CD4-positive, alpha-beta memory T cell (primary cell): ENCODE data around the gene TUT1. TPM values are rescaled to one million over a fixed set of nuclear protein-coding genes. Genes with fewer than 3 reads are reported as not detected.

Experiments used
- CTCF ChIA-PET: fragments of 350-600 bp; sonication (Branson Sonifier 250); formaldehyde crosslinking; loops from one replicate; lab custom pipeline; 2021; ENCODE audit warnings: inconsistent platforms; ENCODE audit not compliant: partially characterized antibody; lab: Charles Lee
- POLR2A ChIA-PET: fragments of 350-600 bp; sonication (Branson Sonifier 250); formaldehyde crosslinking; loops from one replicate; lab custom pipeline; 2021; ENCODE audit not compliant: partially characterized antibody; lab: Charles Lee
- DNase-seq, 5 donors: peaks; one replicate each; pipeline versions ENCODE4 v3.0.0 to v3.0.0-alpha.2; 2020 to 2022; ENCODE audit warnings: mixed read lengths in 1 of 5
- H3K27ac ChIP-seq: one replicate; pipeline ENCODE4 v1.7.0; 2013; ENCODE audit warnings: low read depth, low read length
- H3K27me3 ChIP-seq: 2 replicates; pipeline ENCODE4 v1.7.0; 2013; ENCODE audit warnings: mild to moderate bottlenecking, low read length, moderate library complexity; ENCODE audit not compliant: insufficient read depth
- H3K36me3 ChIP-seq: 2 replicates; pipeline ENCODE4 v1.7.0; 2013; ENCODE audit warnings: mild to moderate bottlenecking, low read length, moderate library complexity; ENCODE audit not compliant: insufficient read depth
- H3K4me1 ChIP-seq: 2 replicates; pipeline ENCODE4 v1.7.0; 2013; ENCODE audit warnings: mild to moderate bottlenecking, low read length, moderate library complexity; ENCODE audit not compliant: insufficient read depth
- H3K4me3 ChIP-seq, 2 donors: one replicate each; pipeline ENCODE4 v1.7.0; 2013; ENCODE audit warnings: low read length in 2 of 2, mild to moderate bottlenecking in 1 of 2
- H3K9me3 ChIP-seq, 2 donors: one replicate each; pipeline ENCODE4 v1.7.0; 2013; ENCODE audit warnings: low read length in 2 of 2, control low read depth in 1 of 2; ENCODE audit not compliant: control insufficient read depth in 1 of 2
- H3K27ac Mint-ChIP-seq, 7 donors: one replicate each; pipeline ENCODE4 v1.8.0; 2020 to 2021; ENCODE audit warnings: mixed read lengths in 7 of 7, mild to moderate bottlenecking in 6 of 7, inconsistent platforms in 3 of 7, moderate library complexity in 3 of 7
- H3K27me3 Mint-ChIP-seq, 2 donors: one replicate each; pipeline ENCODE4 v1.8.0; 2020 to 2021; ENCODE audit warnings: mixed read lengths in 2 of 2
- H3K36me3 Mint-ChIP-seq, 2 donors: one replicate each; pipeline ENCODE4 v1.8.0; 2020 to 2021; ENCODE audit warnings: mixed read lengths in 2 of 2, inconsistent platforms in 1 of 2, mild to moderate bottlenecking in 1 of 2
- H3K4me1 Mint-ChIP-seq, 4 donors: one replicate each; pipeline ENCODE4 v1.8.0; 2020 to 2021; ENCODE audit warnings: mixed read lengths in 4 of 4, mild to moderate bottlenecking in 1 of 4
- H3K4me3 Mint-ChIP-seq, 8 donors: one replicate each; pipeline ENCODE4 v1.8.0; 2020 to 2021; ENCODE audit warnings: mixed read lengths in 8 of 8, mild to moderate bottlenecking in 7 of 8, moderate library complexity in 6 of 8, inconsistent platforms in 3 of 8
- H3K9me3 Mint-ChIP-seq, 8 donors: one replicate each; pipeline ENCODE4 v1.8.0; 2020 to 2021; ENCODE audit warnings: mixed read lengths in 8 of 8, mild to moderate bottlenecking in 5 of 8, inconsistent platforms in 3 of 8, moderate library complexity in 1 of 8
- intact Hi-C: fragments of 100-400 bp; cut with micrococcal nuclease; formaldehyde crosslinking; loops from one replicate; pipeline ENCODE4 v1.15.1; 2023
- polyA plus RNA-seq, 2 donors: library from polyadenylated mRNA; unstranded; fragments of 300-500 nt; fragmentation: Illumina TruSeq; gene quantifications; one replicate each; pipeline ENCODE4 v1.2.3, GENCODE V29; 2021
- total RNA-seq, 2 experiments: library from RNA; stranded (reverse); gene quantifications; one replicate each; pipeline ENCODE4 v1.2.3, GENCODE V29; 2021

Gene TUT1
- total and polyA plus RNA-seq, 4 experiments from 2014 or later: 14.6 to 38.1 (median 28.7) TPM

DNA sequence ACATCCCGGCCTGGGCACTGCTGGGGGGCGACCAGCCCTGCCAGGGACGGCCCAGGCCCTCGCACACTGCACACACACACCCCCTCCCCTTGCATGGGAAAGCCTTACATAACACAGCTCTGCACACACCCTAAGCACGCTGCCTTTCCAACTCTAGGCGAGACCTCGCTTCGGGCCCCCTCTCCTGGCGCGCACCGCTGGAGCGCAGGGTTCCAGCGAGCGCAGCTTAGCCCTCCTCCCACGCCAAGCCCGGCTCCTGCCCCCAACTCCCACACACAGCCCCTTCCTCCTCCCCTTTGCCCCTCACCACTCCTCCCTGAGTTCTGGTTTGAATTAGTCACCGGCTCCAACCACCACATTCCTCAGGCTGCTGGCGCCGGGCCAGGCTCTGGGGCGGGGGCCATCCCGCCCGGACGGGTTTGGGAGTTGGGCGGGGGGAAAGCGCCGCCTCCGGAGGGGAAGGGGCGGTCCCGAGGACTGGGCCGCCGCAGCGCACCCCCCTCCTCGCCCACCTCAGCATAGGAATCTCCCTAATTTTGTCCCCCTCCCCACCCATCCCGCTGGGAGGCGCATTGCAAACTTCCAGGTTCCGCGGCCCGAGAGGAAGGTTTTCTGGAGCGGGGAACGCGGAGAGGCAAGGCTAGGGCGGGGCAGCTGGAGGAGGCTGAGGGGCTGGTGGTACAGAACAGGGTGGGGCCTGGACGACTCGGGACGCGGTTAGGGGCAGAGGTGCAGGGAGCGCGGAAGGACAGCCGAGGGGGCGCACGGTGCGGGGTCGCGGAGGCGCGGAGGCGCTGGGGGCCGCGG, 45.7 kb downstream of the TUT1 start:
- POLR2A ChIA-PET: interaction anchor here (0.6 to 16.0 kb wide), 12 partner anchors 10 to 1661 kb away, joined by 3 to 751 read pairs (median 4); partner anchors contain the start of genes EEF1G, FERMT3, LBHD1 and TUT1
- intact Hi-C loops: loop anchor here (1.0 kb wide), 1 partner anchor 11 kb away; no protein-coding TSS in a partner anchor
- H3K27me3 Mint-ChIP-seq: no peaks in the 10 kb centered on the region
- peaks cover 10 to 49% of the 10 kb centered on the region in 2 donors for H3K36me3 Mint-ChIP-seq
- no peaks in the 10 kb centered on the region for H3K36me3 ChIP-seq
- peak overlapping the region; percentile 91 to 94 for H3K4me3 ChIP-seq
- H3K9me3 Mint-ChIP-seq: no peaks in the 10 kb centered on the region
- H3K27me3 ChIP-seq: no peaks in the 10 kb centered on the region
- peaks cover 43 to 85% (median 60%) of the 10 kb centered on the region in 4 donors for H3K4me1 Mint-ChIP-seq
- DNase-seq: peak; percentile 53 to 82 (median 54)
- peak overlapping the region; percentile 97 to 99 (median 98) for H3K27ac Mint-ChIP-seq
- no peaks in the 10 kb centered on the region for H3K9me3 ChIP-seq
- H3K27ac ChIP-seq: peak overlapping the region; percentile 97
- CTCF ChIA-PET: interaction anchor here (5.1 to 13.4 kb wide), 3 partner anchors 10 to 121 kb away, joined by 24 to 450 read pairs (median 151); no protein-coding TSS in a partner anchor
- H3K4me3 Mint-ChIP-seq: peak overlapping the region; percentile 97 to 99 (median 98)
- H3K4me1 ChIP-seq: peaks cover 70% of the 10 kb centered on the region

DNA sequence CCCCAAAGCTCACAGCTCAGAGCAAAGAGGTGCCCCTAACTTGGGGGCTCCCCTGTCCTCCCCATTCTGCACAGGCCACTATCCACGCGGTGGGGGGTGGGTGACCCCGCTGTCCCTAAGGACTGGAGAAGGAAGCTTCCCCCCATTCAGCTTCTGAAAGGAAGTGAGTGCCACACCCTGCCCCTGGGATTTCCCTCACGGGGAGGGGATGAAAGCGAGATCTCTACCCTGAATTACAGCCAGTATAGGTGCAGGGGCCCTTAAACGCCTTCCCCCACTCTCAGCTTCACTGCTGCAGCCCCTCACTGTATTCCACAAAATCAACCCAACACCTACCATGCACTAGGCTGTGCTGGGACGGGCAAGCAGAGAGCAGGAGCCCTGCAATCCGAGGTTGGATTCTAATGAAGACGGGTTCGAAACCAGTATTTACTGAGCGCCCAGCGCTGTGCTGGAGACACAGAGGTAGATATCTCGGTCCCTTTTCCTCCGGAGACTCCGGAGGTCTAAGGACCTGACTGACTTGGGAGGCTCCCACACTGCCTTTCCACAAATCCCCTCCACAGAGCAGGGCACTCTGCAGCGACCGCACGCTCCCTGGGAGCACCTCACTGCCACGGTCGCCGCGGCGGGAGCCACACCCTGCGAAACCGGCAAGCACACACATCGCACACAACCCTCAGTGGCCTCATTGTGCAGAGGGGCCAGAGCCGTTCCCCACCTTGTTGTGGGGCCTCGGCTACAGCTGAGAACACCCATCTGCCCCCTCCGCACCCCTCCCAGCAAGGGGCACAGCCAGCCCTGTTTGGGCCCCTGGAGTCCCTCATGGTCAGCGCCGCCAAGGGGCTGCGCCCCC, 46.5 kb downstream of the TUT1 start:
- H3K9me3 ChIP-seq: no peaks in the 10 kb centered on the region
- peak overlapping the region; percentile 97 to 99 (median 98) for H3K4me3 Mint-ChIP-seq
- H3K36me3 Mint-ChIP-seq: peaks cover 10 to 49% of the 10 kb centered on the region in 2 donors
- no peaks in the 10 kb centered on the region for H3K36me3 ChIP-seq
- intact Hi-C loops: no loop called here
- peak overlapping the region; percentile 97 to 99 (median 98) for H3K27ac Mint-ChIP-seq
- no peaks in the 10 kb centered on the region for H3K27me3 ChIP-seq
- no peaks in the 10 kb centered on the region for H3K9me3 Mint-ChIP-seq
- no peaks in the 10 kb centered on the region for H3K27me3 Mint-ChIP-seq
- peak in 3 of 5 donors; percentile 45 to 68 (median 54) for DNase-seq
- H3K27ac ChIP-seq: peak overlapping the region; percentile 97
- H3K4me3 ChIP-seq: peak overlapping the region; percentile 91 to 94
- H3K4me1 Mint-ChIP-seq: peaks cover 43 to 85% (median 59%) of the 10 kb centered on the region in 4 donors
- peaks cover 70% of the 10 kb centered on the region for H3K4me1 ChIP-seq
- ChIA-PET POLR2A (interaction anchor here (0.6 to 16.0 kb wide), 18 partner anchors 11 to 1662 kb away, joined by 3 to 751 read pairs (median 5); partner anchors contain the start of genes C11orf98, CSKMT, EEF1G and EML3), CTCF (interaction anchor here (0.7 to 13.4 kb wide), 11 partner anchors 11 to 149 kb away, joined by 3 to 450 read pairs (median 4); partner anchors contain the start of gene EEF1G)

DNA sequence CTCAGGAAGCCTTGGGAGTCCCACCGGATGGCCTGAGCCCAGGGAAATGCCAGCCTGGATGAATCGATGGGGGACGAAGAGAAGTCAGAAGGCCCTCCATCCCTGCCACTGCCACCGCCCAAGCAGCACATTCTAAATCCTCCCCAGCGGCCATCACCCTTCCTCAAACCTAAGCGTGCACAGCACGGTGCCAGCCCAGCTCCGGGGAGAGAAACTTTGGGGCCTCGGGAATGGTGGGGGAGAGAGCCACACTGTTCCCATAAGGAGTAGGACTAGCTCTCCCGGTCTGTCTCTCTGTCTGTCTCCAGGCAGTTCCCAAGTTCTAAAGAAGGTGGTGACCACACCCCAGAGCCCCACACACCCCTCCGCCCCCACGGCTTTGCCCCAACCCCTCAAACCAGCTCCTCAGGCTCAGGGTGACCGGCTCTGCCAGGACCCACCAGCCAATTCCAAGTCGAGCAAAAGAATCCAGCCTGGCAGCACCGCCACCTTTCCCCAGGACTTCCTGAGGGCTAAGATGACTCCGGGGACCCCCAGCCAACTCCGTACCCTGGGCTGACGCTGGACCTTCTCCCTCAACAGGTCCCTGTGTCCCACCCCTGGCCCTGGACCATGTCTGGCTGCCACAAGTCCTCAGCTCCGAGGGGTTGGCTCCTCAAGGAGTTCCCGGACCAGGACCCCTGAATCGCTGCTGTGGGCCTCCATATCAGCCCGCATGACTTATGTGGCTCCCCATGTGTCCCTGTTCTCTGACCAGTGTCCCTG, 47.5 kb downstream of the TUT1 start:
- peaks cover 47 to 88% (median 60%) of the 10 kb centered on the region in 4 donors for H3K4me1 Mint-ChIP-seq
- H3K27me3 Mint-ChIP-seq: no peaks in the 10 kb centered on the region
- peak overlapping the region; percentile 97 to 99 (median 98) for H3K27ac Mint-ChIP-seq
- H3K27ac ChIP-seq: peak overlapping the region; percentile 97
- intact Hi-C loops: loop anchor here (1.0 kb wide), 1 partner anchor 47 kb away; no protein-coding TSS in a partner anchor
- DNase-seq: peak in 1 of 5 donors; percentile 30
- H3K36me3 Mint-ChIP-seq: peaks cover 10 to 51% of the 10 kb centered on the region in 2 donors
- H3K4me3 ChIP-seq: peak overlapping the region; percentile 91 to 94
- H3K9me3 Mint-ChIP-seq: no peaks in the 10 kb centered on the region
- H3K4me3 Mint-ChIP-seq: peak overlapping the region; percentile 97 to 99 (median 98)
- peaks cover 73% of the 10 kb centered on the region for H3K4me1 ChIP-seq
- ChIA-PET CTCF (interaction anchor here (0.6 to 13.4 kb wide), 23 partner anchors 11 to 231 kb away, joined by 3 to 450 read pairs (median 4); partner anchors contain the start of genes C11orf98, CSKMT, EEF1G and TUT1), POLR2A (interaction anchor here (0.6 to 16.0 kb wide), 19 partner anchors 12 to 338 kb away, joined by 3 to 751 read pairs (median 6); partner anchors contain the start of genes C11orf98, CSKMT, EEF1G and EML3)
- no peaks in the 10 kb centered on the region for H3K27me3 ChIP-seq
- H3K9me3 ChIP-seq: no peaks in the 10 kb centered on the region
- H3K36me3 ChIP-seq: no peaks in the 10 kb centered on the region

DNA sequence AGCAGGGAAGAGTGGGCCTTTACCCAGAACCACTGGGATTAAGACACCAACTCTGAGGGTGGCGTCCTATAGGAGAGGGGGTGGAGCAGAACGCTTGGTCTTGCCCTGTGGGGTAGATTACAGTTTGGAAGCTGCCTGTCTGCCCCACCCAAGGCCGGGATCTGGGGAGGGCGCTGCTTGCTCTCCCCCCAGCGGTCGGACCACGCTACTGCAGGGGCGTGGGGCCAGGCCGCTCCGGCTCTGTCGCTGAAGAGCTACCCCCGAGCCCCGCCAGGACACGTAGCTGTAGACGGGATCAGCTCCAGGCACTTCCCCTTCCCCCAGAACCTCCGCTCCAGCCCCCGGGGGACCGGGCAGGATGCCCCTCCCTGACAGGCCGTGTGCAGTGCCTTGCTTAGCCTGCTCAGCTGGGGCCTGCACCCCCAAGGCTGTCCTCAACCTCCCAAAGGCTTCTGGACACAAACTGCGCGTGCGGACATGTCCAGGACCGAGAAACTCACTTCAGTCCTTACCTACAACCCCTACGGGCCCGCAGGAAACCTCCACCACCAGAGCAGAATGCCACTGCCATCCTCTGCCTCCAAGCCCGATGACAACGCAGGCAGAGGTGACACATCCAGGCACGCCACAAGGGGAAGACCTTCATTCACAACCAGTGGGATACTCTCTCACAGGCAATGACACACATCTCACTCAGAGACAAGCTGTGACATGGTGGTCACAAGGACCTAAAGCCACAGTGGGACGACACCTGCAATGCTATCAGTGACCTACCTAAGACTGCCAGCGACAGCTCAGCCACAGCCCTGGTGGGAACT, 48.4 kb downstream of the TUT1 start:
- Histone ChIP-seq H3K27me3 (no peaks in the 10 kb centered on the region), H3K4me1 (peaks cover 77% of the 10 kb centered on the region), H3K4me3 (peak overlapping the region; percentile 91 to 94), H3K27ac (peak overlapping the region; percentile 97), H3K9me3 (no peaks in the 10 kb centered on the region), H3K36me3 (no peaks in the 10 kb centered on the region)
- Mint-ChIP-seq H3K27me3 (no peaks in the 10 kb centered on the region), H3K4me3 (peak overlapping the region; percentile 97 to 99 (median 98)), H3K27ac (peak overlapping the region; percentile 94 to 99 (median 98)), H3K4me1 (peaks cover 48 to 88% (median 63%) of the 10 kb centered on the region in 4 donors), H3K36me3 (peaks cover 10 to 60% of the 10 kb centered on the region in 2 donors), H3K9me3 (no peaks in the 10 kb centered on the region)
- intact Hi-C loops: loop anchor here (1.0 kb wide), 3 partner anchors 46 to 149 kb away; no protein-coding TSS in a partner anchor
- POLR2A ChIA-PET: interaction anchor here (0.6 to 16.0 kb wide), 19 partner anchors 13 to 339 kb away, joined by 3 to 751 read pairs (median 4); partner anchors contain the start of genes C11orf98, CSKMT, EEF1G and EML3
- peak; percentile 71 to 92 (median 71) for DNase-seq
- CTCF ChIA-PET: interaction anchor here (0.6 to 13.4 kb wide), 36 partner anchors 9 to 307 kb away, joined by 3 to 450 read pairs (median 4); partner anchors contain the start of genes C11orf98, CSKMT, INTS5 and TUT1

DNA sequence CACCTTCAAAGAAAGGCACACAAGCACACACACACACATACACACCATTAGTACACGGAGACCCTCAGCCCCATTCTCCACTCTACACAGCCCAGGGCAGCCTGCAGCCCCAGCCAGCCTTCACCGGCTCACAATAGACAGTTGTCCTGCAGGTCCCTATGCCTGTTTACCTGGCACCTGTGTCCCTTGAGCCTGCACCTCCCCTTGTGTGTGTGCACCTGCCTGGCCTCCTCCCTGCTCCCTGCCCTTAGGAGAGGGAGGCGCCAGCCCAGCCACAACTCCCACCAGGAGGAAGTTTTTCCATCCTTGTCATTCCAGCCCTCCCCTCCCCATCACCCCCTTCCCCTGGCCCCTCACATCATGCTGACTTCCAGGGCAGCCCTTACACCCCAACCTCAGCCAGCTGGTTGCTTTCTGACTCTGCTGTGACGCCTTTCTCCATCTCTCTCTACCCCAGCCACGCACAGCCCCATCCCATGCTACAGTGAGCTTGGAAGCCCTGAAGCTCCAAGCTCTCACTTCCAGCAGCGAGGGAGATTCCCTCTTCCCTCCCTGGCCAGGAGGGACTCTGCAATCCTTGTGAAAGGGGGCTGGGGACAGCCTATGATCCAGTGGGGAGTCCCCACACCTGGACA, 49.1 kb downstream of the TUT1 start:
- Histone ChIP-seq H3K9me3 (no peaks in the 10 kb centered on the region), H3K4me3 (peak overlapping the region; percentile 91 to 94), H3K27ac (peak overlapping the region; percentile 97), H3K4me1 (peaks cover 77% of the 10 kb centered on the region), H3K27me3 (no peaks in the 10 kb centered on the region), H3K36me3 (peaks cover 3% of the 10 kb centered on the region)
- DNase-seq: peak in 2 of 5 donors; percentile 15 to 45
- POLR2A ChIA-PET: interaction anchor here (0.7 to 16.0 kb wide), 11 partner anchors 14 to 314 kb away, joined by 3 to 751 read pairs (median 6); partner anchors contain the start of genes HNRNPUL2, MTA2 and TUT1
- intact Hi-C loops: loop anchor here (1.0 kb wide), 2 partner anchors 118 to 148 kb away; no protein-coding TSS in a partner anchor
- no peaks in the 10 kb centered on the region for H3K27me3 Mint-ChIP-seq
- H3K4me3 Mint-ChIP-seq: peak overlapping the region; percentile 97 to 99 (median 98)
- peaks cover 10 to 57% of the 10 kb centered on the region in 2 donors for H3K36me3 Mint-ChIP-seq
- peaks cover 44 to 81% (median 58%) of the 10 kb centered on the region in 4 donors for H3K4me1 Mint-ChIP-seq
- CTCF ChIA-PET: interaction anchor here (0.6 to 13.4 kb wide), 29 partner anchors 8 to 320 kb away, joined by 3 to 450 read pairs (median 4); partner anchors contain the start of genes C11orf98, CSKMT and TUT1
- H3K27ac Mint-ChIP-seq: peak overlapping the region; percentile 94 to 99 (median 98)
- H3K9me3 Mint-ChIP-seq: no peaks in the 10 kb centered on the region
